Iris pigment epithelial cell (primary cell): ENCODE measurements around the gene CCDC88C.
"Not testable (repeated sequence)": the region's sequence is repeated elsewhere in the genome, so short reads cannot be mapped to it uniquely, and the experiment has no call there.

Experiments used
- DNase-seq: peaks from one replicate; pipeline ENCODE4 v3.0.0-alpha.2; 2011; ENCODE audit warnings: low read depth

The CCDC88C gene

GRCh38 chr14:91417120-91417982, at the start of gene CCDC88C:
TSS of gene CCDC88C (minus strand) at chr14:91417820. CDS start at chr14:91417690, 130 bp downstream.
- DNase-seq = peak; percentile 40

- DNase-seq = no peak
These were observed 48.6 kb upstream of the CCDC88C start for GRCh38 chr14:91466192-91466591.

- DNase-seq = no peak
These were observed 47.1 kb upstream of the CCDC88C start for GRCh38 chr14:91464615-91465205.

GRCh38 chr14:91458612-91459011, 41.0 kb upstream of the CCDC88C start:
- no peak for DNase-seq

GRCh38 chr14:91456283-91456682, 38.7 kb upstream of the CCDC88C start:
- no peak for DNase-seq

GRCh38 chr14:91454580-91454979, 37.0 kb upstream of the CCDC88C start:
- no peak for DNase-seq

GRCh38 chr14:91454155-91454554, 36.5 kb upstream of the CCDC88C start:
- DNase-seq = no peak

GRCh38 chr14:91453744-91454143, 36.1 kb upstream of the CCDC88C start:
- DNase-seq = no peak

- DNase-seq = no peak
These were observed 26.9 kb upstream of the CCDC88C start for GRCh38 chr14:91444335-91445020.

- DNase-seq = no peak
These were observed 21.7 kb upstream of the CCDC88C start for GRCh38 chr14:91439345-91439744.

GRCh38 chr14:91438845-91439244, 21.2 kb upstream of the CCDC88C start:
- DNase-seq = no peak

GRCh38 chr14:91436266-91436665, 18.6 kb upstream of the CCDC88C start:
- not testable (repeated sequence) for DNase-seq

- no peak for DNase-seq
These were observed 11.8 kb upstream of the CCDC88C start for GRCh38 chr14:91429385-91429784.

GRCh38 chr14:91428931-91429330, 11.3 kb upstream of the CCDC88C start:
- not testable (repeated sequence) for DNase-seq

GRCh38 chr14:91425531-91425944, 7.9 kb upstream of the CCDC88C start:
- DNase-seq = not testable (repeated sequence)

GRCh38 chr14:91424813-91425530, 7.4 kb upstream of the CCDC88C start:
- DNase-seq = no peak

GRCh38 chr14:91420686-91421085, 3.1 kb upstream of the CCDC88C start:
- no peak for DNase-seq

- no peak for DNase-seq
These were observed 1.8 kb upstream of the CCDC88C start for GRCh38 chr14:91419451-91419850.

GRCh38 chr14:91419044-91419397, 1.4 kb upstream of the CCDC88C start:
- DNase-seq = no peak

GRCh38 chr14:91418387-91419043, 895 bp upstream of the CCDC88C start:
- DNase-seq = peak; percentile 39

- DNase-seq = peak; percentile 33
These were observed 365 bp upstream of the CCDC88C start for GRCh38 chr14:91417983-91418386.

- DNase-seq = no peak
These were observed 888 bp downstream of the CCDC88C start for GRCh38 chr14:91416744-91417119.
